ENCODE data around the gene SRGAP1.

SRGAP1 gene

DNA sequence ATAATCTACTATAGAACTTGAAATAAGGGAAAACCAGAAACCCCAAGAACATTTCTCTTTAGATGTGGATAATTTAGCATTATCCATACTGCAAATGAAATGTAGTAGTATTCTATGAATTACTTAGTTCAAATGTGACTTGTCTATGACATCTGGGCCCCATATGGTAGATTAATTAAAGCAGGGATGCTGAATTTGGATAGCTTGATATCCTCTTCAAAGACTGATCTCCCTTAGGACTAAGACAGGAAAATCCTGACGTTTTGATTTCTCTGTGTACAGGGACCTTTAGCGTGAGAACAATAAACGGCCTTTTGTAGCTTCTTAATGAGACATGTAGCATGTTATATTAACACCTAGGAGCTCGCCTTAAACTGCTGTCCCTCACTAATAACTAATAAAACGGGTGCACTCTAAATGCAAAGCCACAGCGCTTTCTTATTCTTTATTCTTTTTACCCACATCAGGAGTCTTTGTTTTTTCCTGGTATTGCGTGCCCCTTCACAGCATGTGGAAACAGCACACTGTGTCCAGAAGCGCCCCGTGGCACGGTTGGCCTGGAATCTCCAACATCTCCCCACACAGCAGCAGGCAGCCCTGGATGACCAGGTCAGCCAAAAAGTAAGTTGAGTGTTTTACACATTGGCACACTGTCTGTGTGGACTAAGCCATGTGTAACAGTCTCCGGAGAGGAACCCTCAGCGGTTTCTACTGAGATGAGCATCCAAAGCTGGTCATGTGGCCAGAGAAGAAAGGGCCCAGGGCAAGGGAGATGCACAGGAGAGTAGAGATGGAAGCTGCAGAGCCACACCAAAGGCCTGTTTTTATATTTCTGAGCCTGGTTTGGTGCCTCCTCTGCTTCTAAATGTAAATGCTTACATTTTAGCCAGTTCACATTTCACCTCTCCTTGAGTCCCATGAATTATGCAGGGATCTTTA is 93.1 kb downstream of the SRGAP1 start:
- DNase-seq (ENCODE audit: low spot score): no peak

DNA sequence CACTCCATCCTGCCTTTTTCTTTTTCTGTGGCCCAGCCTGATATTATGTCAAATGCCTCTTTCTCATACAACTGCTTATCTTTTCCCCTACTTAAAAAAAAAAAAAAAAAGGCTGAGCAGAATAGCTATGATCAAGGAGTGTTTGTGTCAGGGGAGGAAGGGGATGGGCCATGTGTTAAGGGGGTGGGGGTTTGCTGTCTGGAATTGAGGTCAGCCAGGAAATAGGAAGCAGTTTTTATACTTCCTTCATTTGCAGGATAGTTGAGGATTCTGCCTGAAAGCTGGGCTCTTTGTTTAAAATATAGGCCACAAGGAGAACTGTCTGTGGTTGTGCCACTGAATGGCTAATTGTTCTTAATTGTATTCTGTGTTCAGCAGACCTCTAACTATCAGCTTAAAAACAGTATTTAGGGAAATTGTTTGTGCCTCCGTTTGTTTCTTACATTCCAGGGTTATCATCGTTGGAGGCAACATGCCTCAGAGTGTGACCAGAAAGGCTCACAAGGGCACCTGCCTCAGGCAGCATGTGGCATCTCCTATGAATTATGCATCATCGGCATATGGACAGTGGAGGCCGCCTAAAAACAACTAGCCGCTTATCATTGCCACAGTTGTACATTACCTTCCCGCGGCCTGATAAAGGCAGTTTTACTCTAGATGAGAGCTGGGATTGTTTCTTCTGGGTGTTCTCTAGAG is 96.0 kb downstream of the SRGAP1 start:
- no peak for DNase-seq (ENCODE audit: low spot score)

DNA sequence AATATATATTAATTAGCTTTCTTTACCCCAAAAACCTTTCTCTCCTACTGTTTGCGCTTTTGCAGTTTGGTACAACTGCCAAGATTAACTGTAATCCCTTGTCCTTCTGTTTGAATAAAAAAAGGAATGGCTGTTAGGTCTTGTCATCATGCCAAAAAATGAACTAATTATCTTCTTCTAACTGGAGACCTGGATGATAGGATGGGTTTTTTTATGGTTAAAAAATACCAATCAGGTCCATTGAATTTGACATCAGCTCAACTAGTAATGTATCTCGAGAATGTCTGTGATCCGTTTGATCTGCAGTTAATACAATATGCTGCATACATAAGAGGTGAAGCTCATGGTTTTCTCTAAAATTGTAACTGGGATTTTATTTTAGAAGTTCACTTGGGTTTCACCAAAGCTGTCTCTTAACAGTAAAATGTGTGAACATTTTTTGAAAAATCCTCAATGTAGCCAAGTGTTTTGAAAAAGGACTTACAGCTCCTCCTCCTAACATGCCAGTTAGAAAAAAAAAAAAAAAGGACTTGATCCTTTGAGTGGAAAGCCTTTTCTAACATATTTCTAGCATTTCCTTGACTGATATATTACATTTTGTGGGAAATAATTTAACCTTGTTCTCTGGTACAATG is 96.8 kb downstream of the SRGAP1 start:
- no peak for DNase-seq (ENCODE audit: low spot score)

DNA sequence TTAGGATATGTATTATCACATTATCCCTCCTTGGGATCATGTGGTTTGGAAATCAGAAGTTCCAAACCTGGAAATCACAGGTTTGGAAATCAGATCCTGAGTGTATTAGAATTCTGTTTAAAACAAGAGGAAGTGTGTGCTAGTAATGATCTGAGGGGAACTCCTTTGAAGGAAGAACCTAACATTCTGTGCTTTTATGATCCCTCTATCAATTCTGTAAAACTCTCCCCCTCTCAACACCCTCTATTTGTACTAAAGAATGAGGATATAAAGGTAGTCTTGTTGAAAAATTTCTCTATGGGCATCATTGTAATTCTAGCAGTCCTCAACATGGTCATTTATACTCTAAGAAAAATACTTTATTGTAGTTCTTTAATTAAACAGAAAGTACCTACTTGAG is 97.4 kb downstream of the SRGAP1 start:
- no peak for DNase-seq (ENCODE audit: low spot score)

DNA sequence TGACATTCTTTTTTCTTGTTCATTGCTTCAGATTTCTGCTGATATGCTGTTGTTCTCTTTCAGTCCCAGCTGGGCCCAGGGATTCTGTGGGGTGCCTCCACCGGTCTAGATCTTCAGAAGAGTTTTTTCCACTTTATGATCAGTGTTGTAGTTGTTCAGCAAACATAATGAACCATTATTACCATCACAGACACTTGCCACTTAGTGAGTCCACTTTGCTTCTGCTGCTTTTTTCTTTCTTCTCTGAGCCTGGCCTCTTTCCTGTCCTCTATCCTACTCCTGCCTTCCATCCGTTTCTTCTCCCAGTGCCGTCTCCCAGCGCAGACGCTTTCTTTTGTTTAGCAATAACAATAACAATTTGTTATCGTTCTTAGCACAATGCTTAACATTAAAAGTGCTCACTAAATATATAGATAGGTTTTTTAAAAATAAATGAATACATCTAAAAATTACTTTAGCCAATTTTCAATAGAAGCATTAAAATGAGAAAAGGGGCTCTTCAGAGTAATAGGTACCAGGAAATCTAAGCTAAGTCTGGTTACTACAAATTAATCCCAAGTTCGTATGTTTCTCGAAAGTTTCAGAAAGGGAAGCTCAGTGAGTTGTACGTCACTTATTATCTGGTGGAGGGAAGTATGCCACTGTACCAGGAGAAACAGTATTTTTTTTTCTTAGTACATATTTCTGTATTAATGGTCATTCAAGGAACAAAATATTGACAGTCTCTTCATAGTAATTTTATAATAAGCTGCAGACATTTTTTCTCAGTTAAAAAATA is 98.2 kb downstream of the SRGAP1 start:
- no peak for DNase-seq (ENCODE audit: low spot score)

DNA sequence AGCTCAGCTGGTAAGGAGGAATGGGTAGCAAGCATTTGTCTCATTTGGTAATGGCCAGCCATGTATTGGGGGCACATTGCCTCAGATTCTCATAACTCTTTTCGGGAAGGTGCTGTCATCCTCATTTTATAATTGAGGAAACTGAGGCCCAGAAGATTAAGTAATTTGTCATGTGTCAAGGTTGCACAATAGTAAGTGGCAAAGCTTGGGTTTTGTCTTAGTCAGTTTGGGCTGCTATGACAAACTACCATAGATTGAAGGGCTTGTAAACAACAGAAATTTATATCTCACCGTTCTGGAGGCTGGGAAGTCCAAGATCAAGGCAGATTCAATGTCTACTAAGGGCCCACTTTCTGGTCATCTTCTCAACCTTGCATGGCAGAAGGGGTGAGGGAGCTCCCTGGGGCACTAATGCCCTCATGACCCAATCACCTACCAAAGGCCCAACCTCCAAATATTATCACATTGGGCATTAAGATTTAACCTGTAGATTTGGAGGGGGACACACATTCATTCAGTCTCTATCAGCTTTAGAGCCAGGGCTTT is 99.6 kb downstream of the SRGAP1 start:
- DNase-seq (ENCODE audit: low spot score): no peak

DNA sequence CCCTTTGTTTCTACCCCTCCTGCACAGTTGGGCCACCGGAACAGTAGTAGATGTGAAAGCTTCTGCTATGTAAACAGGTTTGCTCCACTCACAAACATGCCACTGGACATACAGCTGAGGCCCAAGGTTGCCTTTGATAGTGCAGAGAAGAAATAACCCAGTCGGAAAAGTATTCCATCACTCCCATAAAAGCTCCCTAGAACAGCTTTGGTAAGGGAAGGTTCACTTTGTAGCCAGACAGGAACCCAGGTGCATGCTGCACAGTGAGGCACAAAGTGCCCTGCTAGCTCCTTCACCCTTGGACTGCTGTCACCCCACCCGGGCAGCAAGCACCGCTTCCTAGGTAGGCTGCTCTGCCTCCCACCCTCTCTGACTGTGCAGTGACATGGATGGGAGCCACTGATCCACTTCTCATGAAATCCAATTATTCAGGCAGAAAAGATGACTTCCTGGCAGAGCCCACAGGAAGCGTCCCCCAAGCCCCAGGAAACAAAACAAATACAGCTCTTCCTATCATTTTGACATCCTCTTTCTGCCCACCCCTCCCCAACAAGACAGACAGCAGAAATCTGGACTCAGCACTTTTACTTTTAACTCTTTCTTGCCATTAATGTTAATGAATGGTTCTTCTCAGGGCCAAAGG is 100.2 kb downstream of the SRGAP1 start:
- no peak for DNase-seq (ENCODE audit: low spot score)

DNA sequence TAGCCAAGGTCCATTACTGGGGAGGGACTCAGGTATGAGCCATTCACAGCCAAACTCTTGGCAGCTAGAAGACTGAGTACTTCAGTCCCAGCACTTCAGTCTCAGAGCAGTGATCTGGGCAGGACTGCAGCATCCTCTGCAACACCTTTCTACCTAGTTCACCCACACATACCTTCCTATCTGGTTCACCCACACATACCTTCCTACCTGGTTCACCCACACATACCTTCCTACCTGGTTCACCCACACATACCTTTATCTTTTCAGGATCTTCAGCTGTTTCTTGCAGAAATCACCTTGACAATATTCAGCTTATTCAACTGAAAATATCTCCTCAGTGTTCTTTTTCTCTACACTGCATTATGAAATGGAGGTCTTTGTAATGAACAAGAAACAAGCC is 101.3 kb downstream of the SRGAP1 start:
- no peak for DNase-seq (ENCODE audit: low spot score)

DNA sequence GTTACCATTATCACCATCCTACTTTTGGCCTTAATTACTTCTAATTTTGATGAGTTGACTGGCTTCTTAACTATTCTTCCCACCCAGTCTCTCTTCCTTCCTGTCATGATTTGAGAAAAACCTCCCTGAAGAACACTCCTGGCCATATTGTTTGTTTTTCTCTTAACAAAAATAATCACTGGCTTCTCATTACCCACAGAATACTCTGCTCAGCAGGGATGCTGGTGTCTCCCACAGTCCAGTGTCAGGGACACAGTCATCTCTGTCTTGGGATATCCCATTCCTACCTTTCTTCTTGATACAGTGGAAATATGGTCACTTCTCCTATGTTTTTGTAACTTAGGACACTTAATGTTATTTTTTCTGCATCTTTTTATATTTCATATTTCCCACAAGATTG is 103.7 kb downstream of the SRGAP1 start:
- no peak for DNase-seq (ENCODE audit: low spot score)

DNA sequence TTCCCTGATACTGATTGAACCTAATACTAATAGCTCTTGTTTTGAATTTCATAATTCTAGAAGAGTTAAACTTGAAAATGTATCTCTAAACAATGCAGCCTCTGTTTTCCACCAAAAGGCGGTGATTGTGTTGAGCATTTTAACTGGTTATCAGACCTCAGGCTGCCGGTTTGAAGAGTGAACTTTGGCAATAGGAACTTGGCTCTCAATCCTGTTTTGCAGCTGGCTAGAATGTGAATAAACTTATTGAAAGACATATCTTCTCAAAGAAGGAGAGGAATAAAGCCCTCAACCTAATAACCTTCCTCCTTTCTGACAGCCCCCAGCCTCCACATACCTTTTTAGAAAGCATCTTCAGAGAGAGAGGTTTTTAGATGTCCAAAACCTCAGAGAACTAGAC is 105.4 kb downstream of the SRGAP1 start:
- DNase-seq (ENCODE audit: low spot score): no peak

DNA sequence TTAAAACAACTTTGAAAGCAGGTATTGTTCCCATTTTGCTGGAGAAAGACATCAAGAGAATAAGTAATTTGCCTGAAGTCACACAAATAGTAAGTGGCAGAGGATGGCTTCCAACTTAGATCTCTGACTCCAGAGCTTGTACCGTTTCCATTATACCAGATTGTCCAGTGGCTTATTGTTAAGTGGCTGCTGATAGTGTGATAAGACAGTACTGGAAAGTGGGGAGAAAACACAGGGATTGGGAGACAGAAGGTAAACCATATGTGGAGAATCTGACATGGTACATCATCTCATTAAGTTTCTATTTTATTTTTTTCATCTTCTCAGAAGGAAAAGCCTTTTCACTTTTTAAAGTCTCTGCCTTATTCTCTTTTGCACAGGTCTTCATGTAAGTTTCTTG is 108.5 kb downstream of the SRGAP1 start:
- DNase-seq (ENCODE audit: low spot score): no peak

DNA sequence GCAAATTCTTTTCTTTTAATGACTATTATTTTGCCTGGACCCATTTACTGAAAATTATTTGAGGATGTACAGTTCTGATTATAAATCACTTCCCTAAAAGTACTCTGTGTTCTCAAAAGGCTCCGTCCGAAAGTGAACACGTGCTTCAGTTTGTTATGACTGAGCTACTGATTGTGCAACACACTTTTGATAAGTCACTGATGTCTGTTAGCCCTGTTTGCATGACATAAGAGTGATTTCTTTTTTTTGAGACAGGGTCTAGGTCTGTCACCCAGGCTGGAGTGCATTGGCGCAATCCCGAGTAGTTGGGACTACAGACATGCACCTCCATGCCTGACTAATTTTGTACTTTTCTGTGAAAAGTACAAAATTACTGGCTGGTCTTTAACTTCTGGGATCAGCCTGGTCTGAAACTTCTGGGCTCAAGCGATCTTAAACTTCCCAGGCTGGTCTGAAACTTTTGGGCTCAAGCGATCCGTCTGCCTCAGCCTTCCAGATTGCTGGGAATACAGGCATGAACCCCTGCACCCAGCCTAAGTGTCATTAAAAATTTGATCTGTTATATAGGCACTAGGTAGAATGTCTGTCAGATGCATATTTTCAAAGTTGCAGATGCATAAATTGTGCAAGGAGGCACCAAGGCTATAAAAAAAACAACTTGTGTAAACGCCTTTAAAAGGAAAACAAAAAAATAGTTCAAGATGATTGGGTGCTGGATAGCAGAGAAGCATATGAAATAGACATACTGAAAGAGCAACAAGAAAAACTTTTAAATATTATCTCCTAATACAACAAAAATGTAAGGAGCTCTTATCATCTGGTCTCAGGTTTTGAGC is 111.5 kb downstream of the SRGAP1 start:
- DNase-seq (ENCODE audit: low spot score): no peak

DNA sequence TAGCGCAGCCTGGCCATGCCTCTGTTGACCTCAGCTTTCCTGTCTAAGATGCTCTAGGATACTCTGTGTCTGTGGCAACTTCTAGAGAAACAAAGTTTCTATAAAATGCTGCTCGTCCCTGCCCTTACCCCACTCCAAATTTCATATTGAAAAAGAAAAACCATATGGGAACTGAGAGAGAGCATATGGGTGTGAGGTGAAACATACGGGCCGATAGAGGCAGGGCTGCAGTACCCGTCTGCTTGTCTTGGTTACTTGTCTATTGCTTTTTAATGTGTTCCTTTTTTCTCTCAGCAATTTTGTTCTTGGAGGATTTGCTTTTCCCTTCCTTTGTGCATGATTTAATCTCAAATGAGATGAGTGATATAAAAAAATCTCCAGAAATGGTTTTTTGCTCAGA is 113.0 kb downstream of the SRGAP1 start:
- DNase-seq (ENCODE audit: low spot score): no peak

DNA sequence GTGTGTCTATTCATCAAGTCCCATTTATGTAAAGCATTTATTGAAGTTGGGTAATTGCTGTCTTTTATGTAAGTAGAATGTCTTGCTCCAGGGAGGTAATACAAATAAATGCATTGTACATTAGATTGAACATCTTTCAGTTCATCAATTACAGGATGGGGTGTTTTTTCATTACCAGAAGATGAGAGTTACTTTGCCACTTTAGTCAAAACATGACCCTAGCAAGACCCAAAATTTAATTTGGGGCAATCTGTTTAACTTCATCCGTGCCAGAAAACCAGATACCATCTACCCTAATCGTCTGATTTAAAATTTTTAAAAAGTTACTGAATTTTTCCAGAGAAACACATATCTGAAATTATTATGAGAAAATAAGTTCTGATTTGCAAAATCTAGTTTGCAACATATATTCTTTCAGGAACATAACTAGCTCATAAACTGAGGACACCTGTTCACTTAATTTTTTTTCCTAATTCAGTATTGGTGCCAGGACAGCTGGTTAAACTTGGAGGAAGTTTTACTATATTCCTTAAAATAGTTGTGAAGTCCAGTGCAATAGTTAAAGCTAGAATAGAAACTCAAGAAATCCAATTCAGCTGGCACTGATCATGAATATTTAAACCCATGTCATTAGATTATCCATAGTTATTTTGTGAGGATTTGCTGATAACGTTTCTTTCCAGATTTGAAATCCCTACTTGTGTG is 114.5 kb downstream of the SRGAP1 start:
- DNase-seq (ENCODE audit: low spot score): no peak

DNA sequence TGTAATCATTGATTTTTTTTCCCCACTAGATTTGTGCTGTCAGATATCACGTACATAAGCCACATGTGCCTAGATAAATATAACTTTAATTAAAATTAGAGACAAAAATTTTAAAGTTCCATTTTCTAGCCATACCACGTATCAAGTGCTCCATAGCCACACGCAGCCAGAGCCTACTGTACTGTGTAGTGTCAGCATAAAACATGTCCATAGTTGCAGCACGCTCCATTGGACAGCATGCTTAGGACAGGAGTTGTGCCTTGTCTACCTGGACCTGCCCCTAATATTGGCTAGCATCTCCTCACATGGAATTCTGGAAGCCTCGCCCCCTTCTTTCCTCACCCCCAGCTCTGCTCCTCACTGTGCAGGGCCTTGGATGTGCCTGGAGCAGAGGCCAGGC is 116.5 kb downstream of the SRGAP1 start:
- DNase-seq (ENCODE audit: low spot score): no peak

DNA sequence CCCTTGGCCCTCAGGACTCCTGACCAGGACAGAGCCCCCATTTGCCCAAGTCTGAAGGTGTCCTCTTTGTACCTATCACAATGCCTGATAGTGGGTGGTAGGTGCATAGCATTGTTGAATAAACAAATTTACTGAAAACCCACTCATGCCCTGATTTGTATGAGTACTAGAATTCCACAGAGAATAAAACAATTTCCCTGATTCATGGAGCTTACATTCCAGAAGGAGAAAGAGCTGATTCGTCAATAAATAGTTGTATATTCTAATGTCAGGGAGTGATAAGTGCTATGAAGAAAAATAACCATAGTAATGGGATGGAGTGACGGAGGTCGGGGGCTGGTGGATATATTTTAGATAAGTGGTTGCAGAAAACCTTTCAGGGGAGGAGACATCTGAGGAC is 117.0 kb downstream of the SRGAP1 start:
- DNase-seq (ENCODE audit: low spot score): no peak

DNA sequence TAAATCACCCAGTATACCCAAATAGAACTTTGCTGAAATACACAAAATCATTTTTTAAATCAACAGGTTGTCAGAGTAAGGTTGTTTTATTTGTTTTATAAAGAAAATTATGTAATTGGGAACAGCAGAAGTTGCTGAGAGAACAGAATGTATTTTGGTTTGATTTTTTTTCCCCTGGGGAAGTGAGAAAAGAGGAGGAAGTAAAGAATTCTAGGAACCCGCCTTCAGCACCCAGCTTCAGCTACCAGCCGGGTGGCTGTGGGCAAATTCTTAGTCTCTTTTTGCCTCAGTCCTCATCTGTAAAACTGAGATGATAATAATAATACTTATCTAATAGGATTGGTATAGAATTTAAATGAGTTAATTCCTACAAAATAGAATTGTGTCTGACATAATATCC is 119.4 kb downstream of the SRGAP1 start:
- no peak for DNase-seq (ENCODE audit: low spot score)

DNA sequence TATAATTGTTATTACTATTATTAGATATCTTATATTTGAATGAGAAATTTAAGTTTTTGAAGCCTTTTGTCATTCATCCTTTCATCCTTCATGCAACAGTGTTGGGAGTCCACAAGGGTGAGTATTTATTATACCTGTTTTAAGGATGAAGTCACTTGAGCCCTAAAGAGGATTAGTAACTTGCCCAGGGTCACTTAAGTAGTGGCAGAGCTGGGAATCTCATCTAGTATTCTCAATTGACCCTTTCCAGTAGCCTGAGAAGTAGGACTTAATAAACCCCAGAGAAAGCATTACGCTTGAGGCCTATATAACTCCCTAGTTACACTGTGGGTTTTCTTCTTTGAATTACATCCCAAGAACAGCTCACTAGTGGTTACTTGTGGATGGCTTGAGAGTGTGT is 119.8 kb downstream of the SRGAP1 start:
- no peak for DNase-seq (ENCODE audit: low spot score)

DNA sequence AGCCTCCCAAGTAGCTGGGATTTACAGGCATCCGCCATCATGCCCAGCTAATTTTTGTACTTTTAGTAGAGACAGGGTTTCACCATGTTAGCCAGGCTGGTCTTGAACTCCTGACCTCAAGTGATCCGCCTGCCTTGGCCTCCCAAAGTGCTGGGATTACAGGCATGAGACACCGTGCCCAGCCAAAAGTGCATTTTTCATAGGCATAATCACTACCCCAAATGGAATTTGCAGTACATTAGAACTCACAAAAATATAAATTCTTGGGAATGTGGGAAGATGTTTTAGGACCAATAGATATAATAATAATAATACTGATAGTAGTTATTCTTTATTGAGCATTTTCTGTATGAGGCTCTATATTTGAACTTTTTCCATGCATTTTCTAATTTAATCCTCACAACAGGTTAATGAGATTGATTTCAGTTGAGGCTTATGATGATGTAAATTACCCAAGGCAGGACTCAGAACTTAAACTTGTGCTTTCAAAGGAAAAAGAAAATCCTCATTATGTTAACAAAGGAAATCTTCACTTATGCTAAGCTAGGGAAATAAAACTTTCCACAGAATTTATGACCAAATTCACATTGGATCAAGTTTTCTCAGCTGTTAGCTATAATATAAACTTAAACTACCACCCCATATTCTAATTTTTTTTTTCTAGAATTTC is 121.6 kb downstream of the SRGAP1 start:
- no peak for DNase-seq (ENCODE audit: low spot score)
